ENCODE measurements around the gene AICDA. TPM values are rescaled to one million over a fixed set of nuclear protein-coding genes. Genes with fewer than 3 reads are reported as not detected.

Gene AICDA
- under 1 TPM in 1 of 2 donors, not detected in 1; 0.67 TPM for total RNA-seq

DNA sequence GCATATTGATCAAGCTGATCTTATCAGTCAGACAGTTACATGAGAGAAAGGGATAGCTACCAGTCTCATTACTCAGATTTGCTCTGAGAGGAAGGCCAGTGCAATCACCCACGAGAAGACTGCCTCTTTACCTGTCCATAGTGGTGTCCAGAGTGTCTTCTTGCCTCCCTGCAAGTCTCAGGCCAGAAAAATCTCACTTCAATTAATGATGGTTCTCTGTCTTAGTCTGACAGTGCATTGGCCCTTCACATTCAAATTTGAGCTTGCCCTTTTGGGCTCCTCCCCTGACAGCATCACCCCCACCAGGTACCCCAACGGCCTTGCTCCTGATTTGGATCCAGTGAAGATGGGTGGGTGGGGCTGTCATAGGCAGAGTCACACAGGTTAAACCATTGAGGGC is at the start of gene AICDA:
AICDA (minus strand) TSS at position 231 of the 400 bp plus-strand sequence; CDS start at position 139, 92 bp downstream.
- H3K27ac Mint-ChIP-seq, result no peak within 1 kb of the TSS
- H3K4me3 Mint-ChIP-seq, result no peak within 1 kb of the TSS
- peaks cover 4 to 5% of the 10 kb centered on the region in 2 donors for H3K4me1 Mint-ChIP-seq (ENCODE audit: low read depth in 2 of 2)
- no peaks in the 10 kb centered on the region for H3K9me3 Mint-ChIP-seq
- ATAC-seq (peak in 1 of 2 donors; percentile 49), DNase-seq (ENCODE audit: low spot score) (no peak)
- H3K27me3 Mint-ChIP-seq, result peaks cover 11 to 16% of the 10 kb centered on the region in 2 donors
- H3K36me3 Mint-ChIP-seq, result no peaks in the 10 kb centered on the region

DNA sequence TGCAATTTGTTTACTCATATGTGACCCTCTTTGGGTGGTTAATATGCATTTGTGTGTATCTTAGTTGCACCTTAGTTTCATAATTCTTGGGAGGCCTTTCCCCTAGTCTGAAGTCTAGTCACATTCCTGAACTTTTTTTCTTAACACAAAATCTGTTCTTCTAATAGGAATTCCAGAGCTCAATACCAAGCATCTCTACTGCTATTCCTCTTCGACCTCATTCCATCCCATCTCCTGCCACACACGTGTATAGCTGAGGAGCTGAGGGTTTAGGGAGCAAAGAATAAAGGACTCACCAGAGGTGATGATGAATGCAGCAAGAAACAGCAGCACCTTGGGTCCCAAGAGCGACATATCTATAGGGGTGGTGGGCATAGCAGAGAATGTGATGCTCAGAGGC is 49.1 kb upstream of the AICDA start:
- Mint-ChIP-seq H3K4me3 (no peak overlapping the region), H3K27ac (no peak overlapping the region), H3K4me1 (ENCODE audit: low read depth in 2 of 2) (no peaks in the 10 kb centered on the region), H3K36me3 (no peaks in the 10 kb centered on the region), H3K27me3 (peaks cover 11 to 20% of the 10 kb centered on the region in 2 donors), H3K9me3 (no peaks in the 10 kb centered on the region)
- ATAC-seq, result no peak
- DNase-seq (ENCODE audit: low spot score), result no peak

DNA sequence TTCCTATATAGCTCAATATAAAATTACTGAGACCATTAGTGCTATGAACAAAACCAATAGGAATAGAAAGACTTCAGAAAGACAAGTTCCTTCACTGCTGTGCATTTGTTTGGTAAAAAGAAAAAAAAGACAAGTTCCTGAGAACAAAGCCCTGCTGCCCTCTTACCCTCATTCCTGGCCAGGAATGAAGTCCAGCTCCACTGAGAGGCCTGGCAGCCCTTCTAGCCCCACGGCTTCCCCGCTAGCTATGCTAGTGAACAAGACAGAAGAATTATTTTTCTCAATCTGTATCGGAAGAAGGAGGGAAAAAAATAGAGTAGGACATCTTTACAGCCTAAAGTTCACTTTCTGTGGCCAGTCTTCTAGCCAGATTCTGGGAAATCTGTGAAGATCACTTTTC is 48.4 kb upstream of the AICDA start:
- H3K9me3 Mint-ChIP-seq, result no peaks in the 10 kb centered on the region
- no peaks in the 10 kb centered on the region for H3K36me3 Mint-ChIP-seq
- no peak for DNase-seq (ENCODE audit: low spot score)
- no peak overlapping the region for H3K27ac Mint-ChIP-seq
- peaks cover 11 to 20% of the 10 kb centered on the region in 2 donors for H3K27me3 Mint-ChIP-seq
- no peak for ATAC-seq
- no peaks in the 10 kb centered on the region for H3K4me1 Mint-ChIP-seq (ENCODE audit: low read depth in 2 of 2)
- no peak overlapping the region for H3K4me3 Mint-ChIP-seq

DNA sequence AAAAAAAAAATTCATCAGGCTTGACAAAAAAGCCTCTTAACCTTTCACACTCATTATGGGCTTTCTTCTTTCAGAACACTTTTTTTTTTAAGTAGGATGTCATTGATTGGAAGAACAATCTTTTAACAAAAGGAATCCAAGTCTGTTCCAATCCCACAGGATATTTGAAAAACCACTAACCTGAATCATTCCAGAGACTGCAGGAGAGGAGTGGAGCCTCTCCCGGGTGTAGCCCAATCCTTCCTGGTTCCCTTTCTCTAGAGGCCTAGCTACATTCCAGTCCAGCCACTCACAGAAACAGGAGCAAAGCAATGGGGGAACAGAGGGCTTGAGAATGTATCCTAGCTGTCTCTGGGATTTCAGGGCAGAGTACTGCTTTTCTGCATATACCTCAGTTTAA is 45.7 kb upstream of the AICDA start:
- Mint-ChIP-seq H3K4me3 (no peak overlapping the region), H3K27ac (no peak overlapping the region), H3K9me3 (no peaks in the 10 kb centered on the region), H3K36me3 (no peaks in the 10 kb centered on the region), H3K4me1 (ENCODE audit: low read depth in 2 of 2) (no peaks in the 10 kb centered on the region), H3K27me3 (peaks cover 15 to 20% of the 10 kb centered on the region in 2 donors)
- DNase-seq (ENCODE audit: low spot score) (no peak), ATAC-seq (no peak)

DNA sequence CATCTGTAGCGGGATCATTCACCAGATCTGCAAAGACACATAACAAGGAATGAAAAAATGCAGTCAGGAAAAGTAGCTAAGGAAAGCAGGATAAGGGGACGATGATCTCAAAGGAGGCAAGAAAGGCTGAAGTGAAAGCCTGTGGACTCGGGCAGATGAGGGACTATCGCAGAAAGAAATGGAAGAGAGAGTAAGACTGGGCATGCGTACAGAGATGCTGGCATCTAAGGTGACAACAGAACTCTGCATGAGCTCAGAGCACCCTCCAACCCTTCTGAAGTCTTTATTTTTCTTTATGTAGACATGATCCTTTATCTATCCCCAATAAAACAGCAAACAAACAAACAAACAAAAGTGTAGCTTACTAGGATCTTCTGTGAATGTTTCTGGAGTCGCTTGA is 42.8 kb upstream of the AICDA start:
- ATAC-seq (no peak), DNase-seq (ENCODE audit: low spot score) (no peak)
- H3K36me3 Mint-ChIP-seq, result no peaks in the 10 kb centered on the region
- H3K4me3 Mint-ChIP-seq, result no peak overlapping the region
- no peaks in the 10 kb centered on the region for H3K4me1 Mint-ChIP-seq (ENCODE audit: low read depth in 2 of 2)
- no peak overlapping the region for H3K27ac Mint-ChIP-seq
- no peaks in the 10 kb centered on the region for H3K9me3 Mint-ChIP-seq
- peaks cover 28 to 42% of the 10 kb centered on the region in 2 donors for H3K27me3 Mint-ChIP-seq

DNA sequence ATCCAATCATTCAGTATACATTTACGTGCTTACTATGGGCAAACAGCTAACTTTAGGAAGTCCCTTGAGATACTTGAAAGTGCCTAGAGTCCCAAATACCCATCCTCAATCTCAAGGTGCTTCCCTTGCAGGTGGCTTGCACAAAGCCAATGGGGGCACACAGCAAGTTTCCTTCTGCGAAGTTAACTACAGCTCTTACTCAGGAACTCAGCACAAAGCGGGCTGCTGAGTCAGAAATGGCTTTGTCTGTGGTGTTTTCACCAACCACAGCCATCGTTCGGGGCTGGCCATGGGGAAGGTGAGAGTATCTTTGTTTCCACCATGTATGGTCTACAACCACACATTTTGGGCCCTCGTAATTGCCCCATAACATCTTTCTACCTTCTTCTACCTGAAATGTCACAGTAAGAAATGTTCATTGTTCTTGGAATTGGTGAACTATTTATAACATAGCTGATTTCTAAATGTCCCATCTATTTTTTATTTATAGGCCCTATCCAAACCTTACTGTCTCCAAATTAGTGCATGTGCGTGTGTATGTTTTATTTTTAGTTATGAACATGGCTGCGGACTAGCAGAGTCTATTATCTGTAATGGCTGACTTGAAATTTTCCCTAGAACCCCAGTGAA is 36.0 kb upstream of the AICDA start:
- H3K4me3 Mint-ChIP-seq, result peak overlapping the region; percentile 26
- H3K36me3 Mint-ChIP-seq, result peaks cover 7% of the 10 kb centered on the region
- peak; percentile 78 for DNase-seq (ENCODE audit: low spot score)
- peak; percentile 93 to 95 for ATAC-seq
- peaks cover 34 to 49% of the 10 kb centered on the region in 2 donors for H3K4me1 Mint-ChIP-seq (ENCODE audit: low read depth in 2 of 2)
- H3K9me3 Mint-ChIP-seq, result no peaks in the 10 kb centered on the region
- peak overlapping the region; percentile 11 to 17 for H3K27ac Mint-ChIP-seq
- H3K27me3 Mint-ChIP-seq, result peaks cover 37 to 57% of the 10 kb centered on the region in 2 donors

DNA sequence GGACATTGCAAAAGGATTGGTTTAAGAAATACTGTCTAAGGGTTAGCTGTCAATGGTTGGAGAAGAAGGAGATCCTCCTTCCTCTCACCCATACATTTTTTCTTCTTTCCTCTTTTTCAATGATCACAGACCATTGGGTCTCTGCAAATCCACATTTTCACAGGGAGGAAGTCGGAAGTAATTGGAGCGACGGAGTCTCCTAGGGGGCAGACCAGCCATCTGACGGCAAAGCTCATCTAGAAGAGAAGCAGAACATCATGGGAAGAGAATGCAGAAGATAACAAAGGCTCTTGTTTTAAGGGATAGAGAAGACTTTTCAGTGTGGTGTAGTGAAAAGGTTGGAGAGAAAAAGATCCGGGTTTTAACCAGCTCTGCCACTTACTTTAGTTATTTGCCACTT is 35.3 kb upstream of the AICDA start:
- Mint-ChIP-seq H3K4me1 (ENCODE audit: low read depth in 2 of 2) (peaks cover 34 to 51% of the 10 kb centered on the region in 2 donors), H3K27ac (no peak overlapping the region), H3K9me3 (no peaks in the 10 kb centered on the region), H3K4me3 (peak overlapping the region; percentile 26), H3K36me3 (peaks cover 7% of the 10 kb centered on the region), H3K27me3 (peaks cover 32 to 51% of the 10 kb centered on the region in 2 donors)
- ATAC-seq, result no peak
- no peak for DNase-seq (ENCODE audit: low spot score)

DNA sequence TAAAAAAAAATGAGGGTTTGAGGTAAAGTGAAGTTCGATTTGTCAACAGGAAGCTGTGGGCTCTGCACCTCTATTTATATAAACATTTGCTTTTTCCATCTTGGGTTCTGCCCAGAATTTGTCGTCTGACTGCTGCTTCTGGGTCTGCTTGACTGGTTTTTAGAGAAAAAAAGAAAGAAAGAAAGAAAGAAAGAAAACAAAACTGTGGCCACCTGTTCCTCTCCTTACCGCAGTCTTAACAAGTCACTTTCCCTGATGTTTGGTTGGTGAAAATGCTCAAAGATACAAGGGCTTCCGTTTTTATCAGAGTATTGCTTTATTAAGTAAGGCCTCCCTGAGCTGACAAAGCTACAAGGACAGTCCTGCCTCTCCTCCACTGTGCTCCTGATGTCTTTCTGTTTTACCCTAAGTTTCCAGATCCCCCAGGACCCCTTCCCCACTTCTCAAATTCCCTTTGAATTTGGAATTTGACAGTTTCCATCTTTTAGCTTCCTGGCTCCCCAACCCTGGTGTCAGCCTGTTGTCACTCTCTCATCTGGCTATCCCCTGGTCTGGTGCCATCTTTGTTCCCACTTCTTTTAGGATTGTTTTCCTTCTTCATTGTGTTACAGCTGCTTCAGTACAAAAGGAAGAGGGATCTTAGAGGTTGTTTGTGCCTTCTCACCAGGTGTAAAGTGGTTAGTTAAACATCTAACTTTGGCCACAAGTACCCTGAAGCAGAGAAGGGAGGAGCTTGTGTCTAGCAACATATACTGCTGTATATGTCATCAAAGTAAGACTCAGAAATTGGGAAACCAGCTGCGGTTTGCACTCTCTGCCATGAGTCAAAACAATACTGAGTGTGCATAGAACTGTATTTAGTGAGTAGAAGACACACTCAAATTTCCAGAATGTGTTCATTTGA is 31.9 kb upstream of the AICDA start:
- no peaks in the 10 kb centered on the region for H3K36me3 Mint-ChIP-seq
- DNase-seq (ENCODE audit: low spot score) (peak; percentile 76), ATAC-seq (peak; percentile 80 to 84)
- no peaks in the 10 kb centered on the region for H3K9me3 Mint-ChIP-seq
- H3K4me3 Mint-ChIP-seq, result peak overlapping the region; percentile 81
- peak overlapping the region; percentile 34 to 62 for H3K27ac Mint-ChIP-seq
- H3K27me3 Mint-ChIP-seq, result peaks cover 14 to 24% of the 10 kb centered on the region in 2 donors
- peaks cover 34 to 43% of the 10 kb centered on the region in 2 donors for H3K4me1 Mint-ChIP-seq (ENCODE audit: low read depth in 2 of 2)

DNA sequence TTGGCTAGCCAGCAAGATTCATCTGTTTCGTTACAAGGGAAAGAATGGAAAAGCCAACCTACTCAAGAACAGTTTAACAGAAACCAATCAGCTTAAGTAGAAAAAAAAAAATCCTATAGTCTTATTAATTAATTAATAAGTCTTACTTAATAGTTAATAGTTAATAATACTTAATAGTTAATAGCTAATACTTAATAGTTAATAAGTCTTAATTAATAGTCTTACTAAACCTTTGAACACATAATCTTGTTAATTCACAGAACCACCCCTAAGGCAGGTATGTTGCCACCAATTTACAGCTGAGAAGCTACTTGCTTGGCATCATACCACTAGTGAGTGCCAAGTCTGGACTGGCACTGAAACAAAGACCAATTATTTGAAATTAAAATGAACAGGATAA is 30.1 kb upstream of the AICDA start:
- Mint-ChIP-seq H3K4me1 (ENCODE audit: low read depth in 2 of 2) (peaks cover 19 to 25% of the 10 kb centered on the region in 2 donors), H3K36me3 (no peaks in the 10 kb centered on the region), H3K27ac (no peak overlapping the region), H3K27me3 (peaks cover 11 to 19% of the 10 kb centered on the region in 2 donors), H3K9me3 (no peaks in the 10 kb centered on the region), H3K4me3 (no peak overlapping the region)
- DNase-seq (ENCODE audit: low spot score) (no peak), ATAC-seq (no peak)

DNA sequence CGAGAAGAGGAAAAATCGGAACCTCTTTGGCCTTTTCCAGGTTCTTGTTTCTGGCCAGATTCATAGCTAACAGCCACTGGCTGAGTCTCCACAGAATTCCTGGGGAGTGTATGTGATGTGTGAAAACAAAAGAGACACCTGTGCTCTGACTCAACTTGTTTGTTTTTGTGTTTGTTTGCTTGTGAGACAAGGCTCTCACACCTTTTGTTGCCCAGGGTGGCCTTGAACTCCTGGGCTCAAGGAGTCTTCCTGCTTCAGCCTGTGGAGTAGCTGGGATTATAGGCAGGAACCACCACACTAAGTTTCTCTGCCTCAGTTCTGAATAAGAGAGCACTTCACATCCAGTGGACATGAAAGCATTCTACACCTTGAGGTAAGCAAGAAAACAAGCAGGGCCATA is 27.3 kb upstream of the AICDA start:
- Mint-ChIP-seq H3K4me1 (ENCODE audit: low read depth in 2 of 2) (peaks cover 11 to 14% of the 10 kb centered on the region in 2 donors), H3K4me3 (no peak overlapping the region), H3K9me3 (no peaks in the 10 kb centered on the region), H3K36me3 (no peaks in the 10 kb centered on the region), H3K27me3 (peaks cover 9 to 14% of the 10 kb centered on the region in 2 donors), H3K27ac (no peak overlapping the region)
- ATAC-seq (no peak), DNase-seq (ENCODE audit: low spot score) (no peak)

DNA sequence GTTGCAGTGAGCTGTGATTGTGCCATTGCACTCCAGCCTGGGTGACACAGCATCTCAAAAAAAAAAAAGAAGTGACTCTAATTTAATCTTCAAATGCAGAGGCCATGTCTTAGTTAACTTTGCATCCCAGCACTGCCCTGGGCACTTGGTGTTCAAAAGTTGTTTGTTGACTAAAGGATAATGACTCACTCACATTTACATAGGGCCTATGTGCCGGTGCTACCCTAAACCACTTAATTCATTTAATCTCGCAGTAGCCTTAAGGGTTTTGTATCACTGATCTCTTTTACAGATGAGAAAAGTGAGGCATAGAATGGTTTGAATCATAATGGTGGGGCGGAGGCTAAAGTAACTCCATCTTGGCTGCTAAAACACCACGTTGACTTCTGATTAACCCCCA is 26.3 kb upstream of the AICDA start:
- Mint-ChIP-seq H3K9me3 (no peaks in the 10 kb centered on the region), H3K27me3 (peaks cover 9 to 10% of the 10 kb centered on the region in 2 donors), H3K4me1 (ENCODE audit: low read depth in 2 of 2) (peaks cover 1 to 4% of the 10 kb centered on the region in 2 donors), H3K4me3 (no peak overlapping the region), H3K27ac (no peak overlapping the region), H3K36me3 (no peaks in the 10 kb centered on the region)
- ATAC-seq, result no peak
- DNase-seq (ENCODE audit: low spot score), result no peak

DNA sequence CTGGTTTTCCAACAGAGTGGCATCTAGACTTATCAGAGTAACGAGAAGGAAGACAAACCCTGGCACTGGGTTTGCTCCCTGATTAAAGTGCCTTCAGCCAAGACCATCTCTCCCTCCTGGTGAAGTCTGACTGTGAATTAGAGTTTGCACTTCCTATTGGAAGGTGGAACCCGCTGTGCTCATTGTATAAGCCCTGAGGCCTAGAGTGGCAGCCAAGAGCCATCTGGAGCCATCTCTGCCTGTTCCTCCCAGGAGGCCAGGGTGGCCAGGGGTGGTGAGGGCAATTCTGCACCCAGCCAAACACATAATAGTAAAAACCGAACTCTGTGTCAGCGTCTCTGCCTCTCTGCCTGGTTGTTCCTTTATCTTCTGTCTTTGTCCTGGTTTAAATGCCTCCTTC is 25.0 kb upstream of the AICDA start:
- H3K4me1 Mint-ChIP-seq (ENCODE audit: low read depth in 2 of 2), result no peaks in the 10 kb centered on the region
- no peak overlapping the region for H3K4me3 Mint-ChIP-seq
- H3K9me3 Mint-ChIP-seq, result no peaks in the 10 kb centered on the region
- peaks cover 9 to 12% of the 10 kb centered on the region in 2 donors for H3K27me3 Mint-ChIP-seq
- DNase-seq (ENCODE audit: low spot score) (no peak), ATAC-seq (no peak)
- no peaks in the 10 kb centered on the region for H3K36me3 Mint-ChIP-seq
- H3K27ac Mint-ChIP-seq, result no peak overlapping the region

DNA sequence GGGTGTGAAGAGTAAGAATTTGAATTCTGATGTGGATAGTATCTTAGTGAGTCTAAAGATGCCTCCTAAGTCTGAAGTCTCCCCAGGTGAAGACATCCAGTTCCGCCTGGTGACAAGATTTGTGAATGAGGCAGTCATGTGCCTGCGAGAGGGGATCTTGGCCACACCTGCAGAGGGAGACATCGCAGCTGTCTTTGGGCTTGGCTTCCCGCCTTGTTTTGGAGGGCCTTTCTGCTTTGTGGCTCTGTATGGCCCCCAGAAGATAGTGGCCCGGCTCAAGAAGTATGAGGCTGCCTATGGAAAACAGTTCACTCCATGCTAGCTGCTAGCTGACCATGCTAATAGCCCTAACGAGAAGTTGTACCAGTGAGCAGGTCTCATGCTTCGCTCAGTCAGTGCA is 24.6 kb upstream of the AICDA start:
- ATAC-seq, result no peak
- Mint-ChIP-seq H3K36me3 (no peaks in the 10 kb centered on the region), H3K4me3 (no peak overlapping the region), H3K27me3 (peaks cover 9 to 12% of the 10 kb centered on the region in 2 donors), H3K4me1 (ENCODE audit: low read depth in 2 of 2) (no peaks in the 10 kb centered on the region), H3K9me3 (no peaks in the 10 kb centered on the region), H3K27ac (no peak overlapping the region)
- DNase-seq (ENCODE audit: low spot score), result no peak

DNA sequence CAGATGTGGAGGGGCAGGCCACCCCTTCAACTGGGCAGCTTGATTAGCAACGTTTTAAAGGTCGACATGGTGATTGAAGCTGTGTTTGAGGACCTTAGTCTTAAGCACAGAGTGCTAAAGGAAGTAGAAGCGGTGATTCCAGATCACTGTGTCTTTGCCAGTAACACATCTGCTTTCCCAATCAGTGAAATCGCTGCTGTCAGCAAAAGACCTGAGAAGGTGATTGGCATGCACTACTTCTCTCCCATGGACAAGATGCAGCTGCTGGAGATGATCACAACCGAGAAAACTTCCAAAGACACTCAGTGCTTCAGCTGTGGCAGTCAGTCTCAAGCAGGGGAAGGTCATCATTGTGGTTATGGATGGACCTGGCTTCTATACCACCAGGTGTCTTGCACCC is 23.9 kb upstream of the AICDA start:
- Mint-ChIP-seq H3K9me3 (no peaks in the 10 kb centered on the region), H3K27me3 (peaks cover 9 to 12% of the 10 kb centered on the region in 2 donors), H3K27ac (no peak overlapping the region), H3K4me1 (ENCODE audit: low read depth in 2 of 2) (no peaks in the 10 kb centered on the region), H3K36me3 (no peaks in the 10 kb centered on the region), H3K4me3 (no peak overlapping the region)
- ATAC-seq, result no peak
- no peak for DNase-seq (ENCODE audit: low spot score)
